HG03159 (cell line): ENCODE measurements around the gene PLCH1.
"Not testable (repeated sequence)": the region's sequence is repeated elsewhere in the genome, so short reads cannot be mapped to it uniquely, and the experiment has no call there.

Source experiments
- ATAC-seq: cut with Tn5 transposase; IDR thresholded peaks from one replicate; pipeline ENCODE4 v1.9.1; 2021; ENCODE audit warnings: mild to moderate bottlenecking, moderate library complexity; ENCODE audit not compliant: unreplicated experiment

Gene PLCH1

DNA sequence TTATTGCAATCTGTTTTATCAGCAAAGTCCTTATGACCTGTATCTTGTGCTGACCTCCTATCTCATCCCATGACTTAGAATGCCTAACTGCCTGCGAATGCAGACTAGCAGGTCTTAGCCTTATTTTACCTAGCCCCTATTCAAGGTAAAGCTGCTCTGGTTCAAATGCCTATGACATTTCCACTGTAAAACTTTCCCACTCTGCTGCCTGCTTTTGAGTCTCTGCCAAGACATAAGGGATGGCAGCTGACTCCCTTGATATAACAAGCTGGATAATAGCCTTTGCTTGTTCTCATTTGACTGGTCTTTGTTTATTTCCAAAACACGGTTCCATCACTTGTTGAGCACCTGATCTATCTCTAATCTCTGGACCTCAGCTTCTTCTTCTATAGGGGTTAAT, 319.5 kb downstream of the PLCH1 start:
- ATAC-seq = no peak

DNA sequence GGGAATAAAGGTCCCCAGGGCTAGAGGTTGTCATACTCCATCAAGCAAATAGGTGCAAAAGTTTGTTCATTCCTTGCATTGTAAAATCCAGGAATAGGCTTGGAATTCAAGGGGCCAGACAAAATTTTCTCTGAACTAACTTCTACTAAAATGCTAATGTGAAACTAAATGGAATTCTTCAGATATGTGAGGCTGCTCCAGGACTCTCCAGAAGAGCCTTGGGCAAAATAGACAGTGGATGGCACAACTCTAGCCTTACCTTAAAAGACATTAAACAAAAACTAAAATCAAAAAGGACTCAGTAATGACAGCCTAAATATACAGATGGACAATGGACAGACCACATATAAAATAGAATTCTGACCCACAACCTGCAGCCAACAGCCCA, 320.6 kb downstream of the PLCH1 start:
- no peak for ATAC-seq

DNA sequence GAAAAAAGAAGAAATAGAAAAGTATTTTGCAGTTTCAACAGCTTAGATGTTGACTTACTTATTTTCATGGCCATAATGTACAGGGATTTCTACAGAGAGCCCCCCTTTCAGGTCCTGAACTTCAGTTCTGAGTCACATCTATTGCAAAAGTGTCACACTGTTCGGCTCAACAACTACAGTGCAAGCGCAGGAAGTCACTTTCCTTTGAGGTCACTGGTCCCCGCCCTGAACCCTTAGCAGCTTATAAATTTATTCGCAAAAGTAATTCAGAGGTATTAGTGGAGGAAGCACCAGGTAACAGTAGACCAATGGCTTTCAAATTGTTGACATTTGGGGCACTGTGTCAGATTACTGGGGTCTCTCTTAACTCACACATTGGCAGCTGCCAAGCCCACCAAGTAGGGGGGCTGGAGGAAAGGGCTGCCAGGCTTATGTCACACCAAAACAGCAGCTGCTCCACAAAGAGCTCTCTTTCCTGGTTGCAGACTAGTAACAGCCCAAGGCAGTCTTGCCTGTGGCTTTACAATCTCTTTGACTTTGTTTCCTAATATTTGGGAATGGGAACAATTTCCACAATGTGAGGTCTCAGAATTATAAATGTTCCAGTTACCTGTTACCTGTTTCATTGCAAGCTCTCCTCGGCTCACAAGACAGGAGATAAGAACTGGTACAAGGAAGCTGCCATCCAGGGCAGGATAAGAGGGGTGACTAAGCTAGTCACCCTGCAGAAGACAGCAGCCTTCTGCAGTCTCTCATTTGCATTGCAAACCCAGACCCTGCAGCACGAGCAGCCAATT, 321.1 kb downstream of the PLCH1 start:
- ATAC-seq = no peak

DNA sequence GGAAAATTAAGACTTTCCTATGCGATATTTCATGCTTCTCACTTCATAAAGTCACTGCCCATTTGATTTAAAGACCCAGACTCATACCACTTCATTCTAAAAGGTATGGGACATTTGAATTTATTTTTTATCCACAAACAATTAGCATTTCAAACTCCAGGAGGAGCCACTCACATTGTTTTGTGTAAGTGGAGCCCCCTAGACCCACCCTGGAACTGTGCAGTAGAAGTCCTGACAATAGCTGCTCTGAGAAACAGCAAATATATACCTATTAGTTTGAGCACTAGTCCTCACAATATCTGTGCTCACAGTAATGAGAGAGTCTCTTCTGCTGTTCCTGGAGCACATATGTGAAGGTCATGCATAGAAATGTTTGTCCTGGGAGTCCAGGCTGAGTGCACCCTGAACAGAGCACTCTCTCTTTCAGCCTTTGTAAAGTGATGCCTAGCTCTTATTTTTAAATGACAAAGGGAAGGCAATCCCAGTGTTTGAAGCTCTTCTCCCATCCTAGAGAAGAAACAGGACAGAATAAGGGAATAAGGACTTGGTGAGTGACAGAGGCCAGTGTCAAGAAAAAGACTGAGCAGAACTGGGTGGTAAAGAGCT, 323.9 kb downstream of the PLCH1 start:
- ATAC-seq = no peak

DNA sequence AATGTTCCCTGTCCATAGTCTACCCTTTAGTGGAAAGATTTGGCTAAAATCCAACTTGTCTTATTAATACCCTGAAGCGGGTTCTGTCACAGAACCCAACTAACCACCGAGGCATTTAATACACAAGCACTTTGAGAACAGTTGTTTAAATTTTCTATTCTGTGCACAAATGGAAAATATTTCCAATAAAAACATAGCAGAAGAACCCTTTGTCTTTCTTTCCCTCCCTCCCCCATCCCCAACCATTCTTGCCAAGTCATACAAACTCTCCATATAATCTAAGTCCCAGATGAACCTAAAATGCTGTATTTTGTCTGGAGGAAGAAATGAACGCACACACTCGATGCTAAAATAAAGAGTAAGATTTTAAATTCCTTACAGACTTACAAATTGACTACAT, 324.5 kb downstream of the PLCH1 start:
- ATAC-seq = no peak

DNA sequence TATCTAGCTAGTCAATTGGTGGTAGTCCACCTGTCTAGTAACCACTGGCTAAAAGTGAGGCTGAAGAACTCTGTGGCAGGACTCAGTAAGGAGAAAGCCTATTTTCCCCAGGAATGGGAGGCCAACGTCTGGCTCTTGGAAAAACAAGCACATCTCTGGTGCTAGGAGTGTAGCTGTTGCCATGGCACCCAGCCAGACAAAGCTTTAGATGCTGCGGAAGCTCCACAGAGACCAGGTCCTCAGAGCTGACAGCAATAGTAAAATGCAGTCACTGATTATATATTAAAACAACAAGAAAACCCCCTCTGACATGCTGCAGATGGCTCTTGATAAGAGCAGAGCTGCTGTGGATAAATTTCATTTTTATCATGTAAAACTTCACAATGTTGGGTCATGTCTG, 326.5 kb downstream of the PLCH1 start:
- no peak for ATAC-seq

DNA sequence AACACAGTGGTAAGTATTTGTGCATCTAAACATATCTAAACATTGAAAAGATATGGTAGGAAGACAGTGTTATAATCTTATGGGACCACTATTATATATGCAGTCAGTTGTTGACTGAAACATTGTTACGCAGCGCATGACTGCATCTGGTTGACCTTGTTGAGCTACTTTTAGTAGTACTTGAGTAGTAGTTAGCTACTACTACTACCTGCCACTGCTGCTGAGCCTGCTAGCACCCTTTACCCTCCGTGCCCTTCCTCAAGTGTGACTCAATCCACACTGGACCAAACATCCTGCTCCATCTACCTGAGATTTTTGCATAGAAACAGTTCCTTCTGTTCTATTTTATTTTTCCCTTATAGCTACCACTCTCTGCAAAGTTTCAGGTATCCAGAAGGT, 327.8 kb downstream of the PLCH1 start:
- ATAC-seq = no peak

DNA sequence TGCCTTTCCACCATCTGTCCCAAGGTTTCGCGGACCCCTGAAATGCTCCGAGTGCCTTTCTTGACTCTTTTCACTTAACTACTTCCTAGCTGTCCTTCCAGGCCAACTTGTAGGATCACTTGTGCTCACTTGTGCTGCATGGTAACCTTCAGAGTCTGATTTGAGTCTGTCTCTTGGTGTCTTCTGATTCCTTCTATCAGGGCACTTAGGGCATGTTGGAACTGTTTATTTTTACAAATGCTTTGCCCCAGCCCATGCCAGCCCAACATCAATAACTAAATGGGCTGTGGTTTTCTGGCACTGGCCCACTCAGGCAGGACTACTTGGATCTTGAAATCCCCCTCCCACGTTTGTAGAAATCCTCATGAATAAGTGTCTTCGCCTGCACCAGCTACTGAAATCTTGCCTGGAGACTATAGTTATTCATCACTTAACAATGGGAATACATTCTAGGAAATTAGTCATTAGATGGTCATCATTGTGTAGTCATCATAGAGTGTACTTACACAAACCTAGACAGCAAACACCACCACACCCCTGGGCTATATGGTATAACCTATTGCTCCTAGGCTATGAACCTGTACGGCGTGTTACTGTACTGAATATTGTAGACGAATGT, 328.3 kb downstream of the PLCH1 start:
- ATAC-seq = no peak

DNA sequence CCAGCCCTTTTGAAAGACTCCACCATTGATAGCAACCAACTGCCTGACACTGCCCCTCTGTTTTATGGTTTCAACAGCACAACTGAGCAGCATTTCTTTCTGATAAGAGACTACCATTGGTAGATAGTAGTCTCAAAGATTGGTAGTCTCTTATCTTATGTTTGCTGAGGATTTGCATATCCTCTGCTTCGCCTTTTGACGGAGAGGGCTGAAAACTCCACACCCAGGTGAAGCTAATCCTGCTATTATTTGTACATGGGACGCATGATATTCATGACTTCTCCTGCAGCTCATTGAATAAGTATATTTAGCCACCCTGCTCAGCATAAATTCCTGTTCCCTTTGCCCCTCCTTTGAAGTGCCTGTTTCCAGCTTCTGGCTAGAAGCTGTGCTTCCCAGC, 332.0 kb downstream of the PLCH1 start:
- ATAC-seq = no peak

DNA sequence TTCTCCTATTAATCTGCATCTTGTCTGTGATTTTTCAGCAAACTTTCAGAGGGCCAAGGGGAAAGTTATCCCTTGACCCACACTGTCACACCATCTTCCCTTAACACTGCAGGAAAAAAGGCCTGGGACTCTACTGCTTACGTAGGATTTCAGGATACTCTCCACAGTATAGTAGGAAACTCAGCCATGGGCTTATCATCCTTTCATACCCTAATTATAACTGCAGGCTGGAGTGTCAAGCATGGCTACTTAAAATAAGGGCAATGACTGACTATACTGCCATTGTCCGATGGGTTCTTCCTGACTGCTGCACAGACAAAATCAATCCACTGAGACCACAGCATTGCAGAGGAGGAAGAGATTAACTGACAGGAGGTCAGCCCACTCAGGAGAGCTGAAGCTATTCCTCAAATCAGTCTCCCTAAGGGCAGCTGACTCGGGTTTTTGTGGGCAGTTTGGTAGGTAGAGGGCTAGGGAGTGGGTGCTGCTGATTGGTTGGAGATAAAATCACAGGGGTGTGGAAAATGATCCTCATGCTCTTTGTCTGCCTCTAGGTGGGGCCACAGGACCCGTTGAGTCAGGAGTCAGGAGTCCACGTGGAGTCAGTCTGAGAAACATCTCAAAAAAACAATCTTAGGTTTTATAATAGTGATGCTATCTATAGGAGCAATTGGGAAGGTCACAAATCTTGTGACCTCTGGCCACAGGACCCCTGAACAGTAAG, 333.2 kb downstream of the PLCH1 start:
- ATAC-seq = peak; percentile 54

DNA sequence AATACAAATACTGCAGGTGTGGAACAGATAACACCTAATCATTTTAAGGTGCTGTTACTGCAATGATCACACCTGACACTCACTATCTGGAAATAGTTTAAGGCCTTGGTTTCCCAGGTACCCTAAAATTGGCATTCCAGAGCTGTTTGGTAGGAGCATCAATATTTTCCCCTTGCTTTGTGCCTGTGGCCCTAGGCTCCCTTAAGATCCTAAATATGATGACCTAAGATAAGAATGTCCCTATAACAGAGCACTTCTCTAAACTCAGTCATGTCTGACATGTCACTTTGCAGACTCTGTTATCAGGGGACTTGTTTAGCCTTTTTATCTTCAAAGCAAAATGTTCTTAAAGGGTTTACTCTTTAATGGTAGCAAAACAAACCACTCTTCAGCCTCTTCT, 335.5 kb downstream of the PLCH1 start:
- no peak for ATAC-seq

DNA sequence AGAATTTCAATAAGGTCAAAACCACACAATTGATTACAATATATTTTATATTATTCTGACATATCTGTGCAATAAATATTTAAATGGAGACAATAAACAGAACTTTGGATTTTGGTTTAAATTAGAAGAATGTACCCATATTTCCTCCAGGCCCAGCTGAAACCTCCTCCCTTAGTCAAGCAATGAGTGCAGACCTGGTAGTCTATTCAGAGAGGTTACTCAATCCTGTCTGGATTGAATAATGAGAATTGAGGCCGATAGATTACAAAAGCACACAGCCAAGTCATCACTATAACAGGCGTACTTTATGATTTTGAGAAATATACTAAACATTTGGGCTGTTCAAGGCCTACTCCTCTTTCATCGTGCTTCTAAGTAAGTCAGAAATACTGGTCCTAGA, 336.9 kb downstream of the PLCH1 start:
- ATAC-seq = no peak

DNA sequence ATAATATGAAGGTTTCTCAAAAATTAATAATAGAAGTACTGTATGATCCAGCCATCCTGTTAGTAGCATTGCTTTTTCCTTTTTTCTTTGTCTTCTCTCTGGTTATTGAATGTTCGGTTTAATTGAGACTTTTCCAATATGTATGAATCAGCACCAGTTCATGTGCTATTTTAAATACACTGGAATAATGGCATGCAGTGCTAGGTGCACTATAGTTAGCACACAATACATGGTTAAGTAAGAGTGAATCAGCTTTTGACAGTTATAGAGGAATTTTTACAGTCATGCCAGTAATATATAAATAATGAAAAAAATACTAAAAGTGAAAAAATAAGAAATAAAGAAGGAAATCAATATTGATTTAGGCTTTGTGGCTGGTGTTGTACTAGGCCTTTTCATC, 337.5 kb downstream of the PLCH1 start:
- no peak for ATAC-seq

DNA sequence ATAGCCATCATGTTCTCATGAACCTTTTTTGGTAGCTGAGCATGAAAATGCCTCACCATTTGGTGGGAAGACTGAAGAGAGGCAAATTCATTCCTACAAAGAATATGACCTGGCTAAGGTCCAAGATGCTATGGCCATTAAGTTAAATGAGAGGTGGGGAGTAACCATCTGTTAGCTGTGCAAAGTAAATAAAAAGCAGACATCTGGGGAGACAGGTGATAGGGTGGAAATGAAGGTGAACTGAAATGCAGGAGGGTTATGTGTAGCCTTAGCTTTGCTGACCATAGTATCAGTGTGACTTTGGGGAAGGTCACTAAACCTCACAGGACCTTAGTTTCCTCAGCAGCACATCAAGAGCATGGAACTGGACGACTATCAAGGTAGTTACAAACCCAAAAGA, 340.4 kb downstream of the PLCH1 start:
- no peak for ATAC-seq

DNA sequence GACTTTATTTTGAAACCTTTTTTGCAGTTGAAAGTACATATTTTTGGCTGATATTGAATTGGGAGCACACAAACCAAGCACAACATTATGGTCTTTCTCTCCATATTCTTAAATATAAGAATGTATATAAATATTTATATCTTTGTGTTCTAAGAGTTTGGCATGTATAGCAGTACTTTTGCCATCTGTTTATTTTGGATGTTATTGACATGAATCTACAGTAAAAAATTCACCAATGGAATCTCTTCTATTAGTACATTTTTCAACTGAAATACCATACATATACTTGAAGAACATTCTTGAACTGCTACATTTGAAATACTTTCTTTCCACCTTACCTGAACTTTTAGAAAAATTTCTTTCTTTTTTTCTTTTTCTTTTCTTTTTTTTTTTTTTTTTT, 342.2 kb downstream of the PLCH1 start:
- ATAC-seq = no peak

DNA sequence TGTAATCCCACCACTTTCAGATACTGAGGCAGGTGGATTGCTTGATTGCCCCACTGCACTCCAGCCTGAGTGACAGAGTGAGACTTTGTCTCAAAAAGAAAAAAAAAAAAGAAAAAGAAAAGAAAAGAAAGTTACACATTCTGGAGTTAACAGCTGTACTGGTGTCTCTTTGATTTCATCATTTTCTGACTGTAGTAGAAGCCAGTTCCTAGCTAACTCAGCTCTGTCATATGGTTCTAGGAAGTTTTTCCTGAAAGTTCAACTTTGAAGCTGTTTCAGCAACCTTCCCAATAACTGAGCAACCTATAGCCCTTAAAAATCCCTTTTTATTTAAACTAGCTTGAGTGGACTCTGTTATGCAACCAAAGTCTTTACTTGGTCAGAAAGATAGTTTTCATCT, 346.8 kb downstream of the PLCH1 start:
- ATAC-seq = no peak

DNA sequence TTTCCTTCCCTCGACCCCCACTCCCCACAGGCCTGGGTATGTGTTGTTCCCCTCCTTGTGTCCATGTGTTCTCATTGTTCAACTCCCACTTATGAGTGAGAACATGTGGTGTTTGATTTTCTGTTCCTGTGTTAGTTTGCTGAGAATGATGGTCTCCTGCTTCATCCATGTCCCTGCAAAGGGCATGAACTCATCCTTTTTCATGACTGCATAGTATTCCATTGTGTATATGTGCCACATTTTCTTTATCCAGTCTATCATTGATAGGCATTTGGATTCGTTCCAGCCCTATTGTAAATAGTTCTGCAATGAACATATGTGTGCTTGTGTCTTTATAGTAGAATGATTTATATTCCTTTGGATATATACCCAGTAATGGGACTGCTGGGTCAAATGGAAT, 350.0 kb downstream of the PLCH1 start:
- not testable (repeated sequence) for ATAC-seq

DNA sequence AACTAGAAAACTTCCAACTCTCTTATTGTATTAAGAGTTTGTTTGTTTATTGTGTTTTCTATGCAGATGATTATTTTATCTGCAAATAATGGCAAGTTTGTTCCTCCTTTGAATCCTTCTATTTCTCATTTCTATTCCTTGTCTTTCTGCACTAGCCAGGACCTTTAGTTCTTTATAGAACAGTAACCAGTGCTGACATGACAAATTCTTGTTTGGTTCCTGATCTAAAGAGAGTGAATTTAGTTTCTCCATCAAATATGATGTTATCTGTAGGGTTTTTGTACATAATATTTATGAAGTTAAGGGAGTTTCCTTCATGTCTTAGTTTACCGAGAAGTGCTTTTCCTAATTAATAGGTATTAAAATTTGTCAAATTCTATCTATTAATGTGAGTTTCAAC, 350.6 kb downstream of the PLCH1 start:
- no peak for ATAC-seq

DNA sequence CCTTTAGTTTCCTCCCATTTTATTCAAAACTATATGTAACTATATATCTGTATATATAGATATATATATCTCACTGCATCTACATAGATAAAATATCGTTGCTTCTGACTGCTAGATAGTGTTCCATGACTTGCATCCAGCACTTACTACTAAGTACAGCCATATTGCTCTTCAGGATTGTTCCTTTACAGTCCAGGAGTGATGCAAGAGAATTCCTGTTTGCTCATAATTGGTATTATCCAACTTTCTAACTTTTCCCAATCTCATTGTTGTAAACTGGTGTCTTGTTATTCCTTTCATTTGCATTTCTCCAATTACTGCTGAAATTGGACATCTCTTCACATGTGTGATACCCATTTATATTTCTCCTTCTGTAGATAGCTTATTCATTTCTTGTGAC, 351.6 kb downstream of the PLCH1 start:
- ATAC-seq = no peak

DNA sequence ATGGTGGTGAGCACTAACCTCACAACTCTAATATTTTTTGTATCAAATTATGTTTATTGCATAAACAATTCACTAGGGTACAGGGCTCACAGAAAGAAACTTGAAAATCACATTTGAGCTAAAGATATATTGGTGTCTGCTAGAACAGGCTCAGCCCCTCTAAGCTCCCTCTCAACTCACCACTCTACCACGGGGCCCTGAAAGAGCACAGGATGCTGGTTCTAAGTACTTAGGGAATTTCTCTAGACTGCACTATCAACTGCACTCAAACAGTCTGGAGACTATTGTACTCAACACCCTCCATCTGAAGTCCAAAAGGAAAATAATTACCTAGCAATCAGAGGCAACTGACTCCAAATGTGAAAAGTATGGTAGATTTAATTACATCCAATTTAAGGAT, 352.7 kb downstream of the PLCH1 start:
- no peak for ATAC-seq

DNA sequence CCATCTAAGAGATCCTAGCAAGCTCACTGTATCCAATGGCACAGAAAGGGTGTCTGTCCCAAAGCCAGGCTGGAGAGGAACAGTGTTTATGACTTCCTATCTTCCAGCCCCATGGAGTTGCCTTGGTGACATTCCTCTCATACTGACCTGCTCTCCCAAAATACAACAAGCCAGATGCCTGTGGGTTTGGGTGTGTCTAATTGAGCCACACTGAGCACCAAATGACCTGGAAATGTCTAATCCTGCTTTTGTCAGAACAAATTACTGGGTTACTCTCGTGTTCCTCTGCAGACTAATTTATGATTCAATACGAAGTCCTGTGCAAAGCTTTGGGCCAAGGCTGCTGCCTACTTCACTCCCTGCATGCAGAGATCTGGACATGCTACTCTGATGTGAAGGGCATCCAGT, 353.3 kb downstream of the PLCH1 start:
- no peak for ATAC-seq

DNA sequence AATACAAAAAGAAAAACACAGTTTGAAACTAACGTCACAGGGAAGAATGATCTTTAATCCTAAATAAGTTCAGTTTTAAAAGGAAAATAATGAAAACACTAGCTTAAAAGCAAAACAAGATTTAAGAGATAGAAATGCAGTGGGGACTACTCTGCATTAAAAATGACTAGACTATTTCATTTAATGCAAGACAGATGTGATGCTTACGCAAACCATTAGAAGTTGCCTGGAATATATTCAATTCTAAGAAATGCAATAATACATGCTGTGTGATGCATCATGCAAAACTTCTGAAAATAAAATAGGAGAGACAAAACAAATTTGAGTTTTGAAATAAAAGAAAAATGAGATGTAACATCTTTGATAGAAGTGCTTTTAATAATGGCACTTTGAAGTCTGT, 353.8 kb downstream of the PLCH1 start:
- no peak for ATAC-seq
